ENCODE data around the gene ARHGAP15. TPM values are rescaled to one million over a fixed set of nuclear protein-coding genes. Genes with fewer than 3 reads are reported as not detected.
A peak's percentile ranks its signal among the peaks of the same experiment; 100 is the strongest.

ARHGAP15 gene
- total RNA-seq, 2 experiments from 2014 or later: 141 TPM

- ATAC-seq (ENCODE audit: low read depth) (no peak), DNase-seq (no peak)
- no peak overlapping the region for H3K27ac Mint-ChIP-seq
- no peaks in the 10 kb centered on the region for H3K4me1 Mint-ChIP-seq
- H3K9me3 Mint-ChIP-seq: no peaks in the 10 kb centered on the region
- H3K27me3 Mint-ChIP-seq: no peaks in the 10 kb centered on the region
- H3K4me3 Mint-ChIP-seq: no peak overlapping the region
- POLR2A ChIA-PET: no interaction called here
- H3K36me3 Mint-ChIP-seq: peaks cover 32% of the 10 kb centered on the region
These were observed 63.5 kb downstream of the ARHGAP15 start for GRCh38 chr2:143192716-143193115.

- no peaks in the 10 kb centered on the region for H3K9me3 Mint-ChIP-seq
- no peaks in the 10 kb centered on the region for H3K4me1 Mint-ChIP-seq
- DNase-seq (no peak), ATAC-seq (ENCODE audit: low read depth) (no peak)
- H3K27me3 Mint-ChIP-seq: no peaks in the 10 kb centered on the region
- no peak overlapping the region for H3K27ac Mint-ChIP-seq
- H3K36me3 Mint-ChIP-seq: peaks cover 30% of the 10 kb centered on the region
- POLR2A ChIA-PET: no interaction called here
- H3K4me3 Mint-ChIP-seq: no peak overlapping the region
These were observed 63.9 kb downstream of the ARHGAP15 start for GRCh38 chr2:143193121-143193520.

- Mint-ChIP-seq H3K4me1 (no peaks in the 10 kb centered on the region), H3K27me3 (no peaks in the 10 kb centered on the region), H3K27ac (no peak overlapping the region), H3K36me3 (peaks cover 34% of the 10 kb centered on the region), H3K4me3 (no peak overlapping the region), H3K9me3 (no peaks in the 10 kb centered on the region)
- POLR2A ChIA-PET: no interaction called here
- ATAC-seq (ENCODE audit: low read depth): no peak
- DNase-seq: no peak
These were observed 66.3 kb downstream of the ARHGAP15 start for GRCh38 chr2:143195511-143195910.

GRCh38 chr2:143204062-143204461 lies 74.8 kb downstream of the ARHGAP15 start:
- Mint-ChIP-seq H3K4me1 (peaks cover 35% of the 10 kb centered on the region), H3K36me3 (peaks cover 75% of the 10 kb centered on the region), H3K27ac (peak overlapping the region; percentile 73), H3K9me3 (peaks cover 4% of the 10 kb centered on the region), H3K4me3 (no peak overlapping the region), H3K27me3 (no peaks in the 10 kb centered on the region)
- ATAC-seq (ENCODE audit: low read depth): no peak
- POLR2A ChIA-PET: interaction anchor here (0.9 kb wide), 2 partner anchors 31 to 54 kb away, joined by 4 read pairs; no protein-coding TSS in a partner anchor
- no peak for DNase-seq

GRCh38 chr2:143205106-143205764 lies 76.0 kb downstream of the ARHGAP15 start:
- H3K9me3 Mint-ChIP-seq: peaks cover 7% of the 10 kb centered on the region
- POLR2A ChIA-PET: interaction anchor here (0.6 to 0.9 kb wide), 4 partner anchors 16 to 53 kb away, joined by 3 to 4 read pairs (median 4); no protein-coding TSS in a partner anchor
- DNase-seq: no peak
- no peaks in the 10 kb centered on the region for H3K27me3 Mint-ChIP-seq
- peak overlapping the region; percentile 19 for H3K4me3 Mint-ChIP-seq
- ATAC-seq (ENCODE audit: low read depth): peak; percentile 83
- H3K36me3 Mint-ChIP-seq: peaks cover 75% of the 10 kb centered on the region
- peaks cover 35% of the 10 kb centered on the region for H3K4me1 Mint-ChIP-seq
- H3K27ac Mint-ChIP-seq: peak overlapping the region; percentile 42

- peaks cover 61% of the 10 kb centered on the region for H3K36me3 Mint-ChIP-seq
- H3K9me3 Mint-ChIP-seq: peaks cover 4% of the 10 kb centered on the region
- no peaks in the 10 kb centered on the region for H3K27me3 Mint-ChIP-seq
- no peak for DNase-seq
- POLR2A ChIA-PET: no interaction called here
- no peak overlapping the region for H3K27ac Mint-ChIP-seq
- no peak overlapping the region for H3K4me3 Mint-ChIP-seq
- peaks cover 18% of the 10 kb centered on the region for H3K4me1 Mint-ChIP-seq
- ATAC-seq (ENCODE audit: low read depth): no peak
These were observed 80.6 kb downstream of the ARHGAP15 start for GRCh38 chr2:143209570-143210445.

GRCh38 chr2:143210446-143210819 lies 81.2 kb downstream of the ARHGAP15 start:
- peaks cover 4% of the 10 kb centered on the region for H3K9me3 Mint-ChIP-seq

GRCh38 chr2:143217512-143218115 lies 88.4 kb downstream of the ARHGAP15 start:
- peaks cover 41% of the 10 kb centered on the region for H3K36me3 Mint-ChIP-seq
- peaks cover 11% of the 10 kb centered on the region for H3K4me1 Mint-ChIP-seq
- no peak overlapping the region for H3K4me3 Mint-ChIP-seq
- POLR2A ChIA-PET: no interaction called here
- H3K27me3 Mint-ChIP-seq: no peaks in the 10 kb centered on the region
- no peak for DNase-seq
- peak overlapping the region; percentile 52 for H3K27ac Mint-ChIP-seq
- ATAC-seq (ENCODE audit: low read depth): peak; percentile 26
- H3K9me3 Mint-ChIP-seq: peaks cover 1% of the 10 kb centered on the region

More at GRCh38 chr2:143210446-143210819, 81.2 kb downstream of the ARHGAP15 start:
- no peaks in the 10 kb centered on the region for H3K27me3 Mint-ChIP-seq
- no peak overlapping the region for H3K27ac Mint-ChIP-seq
- H3K4me3 Mint-ChIP-seq: no peak overlapping the region
- ATAC-seq (ENCODE audit: low read depth): no peak
- POLR2A ChIA-PET: no interaction called here
- peaks cover 62% of the 10 kb centered on the region for H3K36me3 Mint-ChIP-seq
- no peak for DNase-seq
- peaks cover 13% of the 10 kb centered on the region for H3K4me1 Mint-ChIP-seq

GRCh38 chr2:143218621-143219020 lies 89.4 kb downstream of the ARHGAP15 start:
- H3K4me3 Mint-ChIP-seq: no peak overlapping the region
- DNase-seq (no peak), ATAC-seq (ENCODE audit: low read depth) (no peak)
- H3K36me3 Mint-ChIP-seq: peaks cover 38% of the 10 kb centered on the region
- H3K27me3 Mint-ChIP-seq: no peaks in the 10 kb centered on the region
- POLR2A ChIA-PET: no interaction called here
- no peak overlapping the region for H3K27ac Mint-ChIP-seq
- H3K9me3 Mint-ChIP-seq: peaks cover 1% of the 10 kb centered on the region
- peaks cover 18% of the 10 kb centered on the region for H3K4me1 Mint-ChIP-seq

- Mint-ChIP-seq H3K36me3 (peaks cover 35% of the 10 kb centered on the region), H3K27me3 (no peaks in the 10 kb centered on the region), H3K27ac (no peak overlapping the region), H3K4me3 (no peak overlapping the region), H3K9me3 (peaks cover 1% of the 10 kb centered on the region), H3K4me1 (peaks cover 18% of the 10 kb centered on the region)
- ATAC-seq (ENCODE audit: low read depth) (no peak), DNase-seq (no peak)
- POLR2A ChIA-PET: no interaction called here
These were observed 90.0 kb downstream of the ARHGAP15 start for GRCh38 chr2:143219266-143219665.

- H3K4me3 Mint-ChIP-seq: no peak overlapping the region
- ATAC-seq (ENCODE audit: low read depth) (no peak), DNase-seq (no peak)
- peak overlapping the region; percentile 47 for H3K27ac Mint-ChIP-seq
- peaks cover 14% of the 10 kb centered on the region for H3K4me1 Mint-ChIP-seq
- POLR2A ChIA-PET: no interaction called here
- H3K36me3 Mint-ChIP-seq: peaks cover 24% of the 10 kb centered on the region
- H3K9me3 Mint-ChIP-seq: no peaks in the 10 kb centered on the region
- no peaks in the 10 kb centered on the region for H3K27me3 Mint-ChIP-seq
These were observed 94.3 kb downstream of the ARHGAP15 start for GRCh38 chr2:143223556-143223955.

GRCh38 chr2:143225931-143226330 lies 96.7 kb downstream of the ARHGAP15 start:
- Mint-ChIP-seq H3K9me3 (peaks cover 2% of the 10 kb centered on the region), H3K27ac (no peak overlapping the region), H3K36me3 (peaks cover 37% of the 10 kb centered on the region), H3K4me3 (no peak overlapping the region), H3K27me3 (no peaks in the 10 kb centered on the region), H3K4me1 (peaks cover 18% of the 10 kb centered on the region)
- POLR2A ChIA-PET: interaction anchor here (1.4 kb wide), 1 partner anchor 32 kb away, joined by 3 read pairs; no protein-coding TSS in a partner anchor
- ATAC-seq (ENCODE audit: low read depth): no peak
- no peak for DNase-seq

GRCh38 chr2:143226714-143227541 lies 97.7 kb downstream of the ARHGAP15 start:
- Mint-ChIP-seq H3K27me3 (no peaks in the 10 kb centered on the region), H3K4me3 (no peak overlapping the region), H3K36me3 (peaks cover 42% of the 10 kb centered on the region), H3K4me1 (peaks cover 22% of the 10 kb centered on the region), H3K9me3 (peaks cover 6% of the 10 kb centered on the region), H3K27ac (no peak overlapping the region)
- DNase-seq: no peak
- POLR2A ChIA-PET: interaction anchor here (1.4 kb wide), 1 partner anchor 31 kb away, joined by 3 read pairs; no protein-coding TSS in a partner anchor
- no peak for ATAC-seq (ENCODE audit: low read depth)
